ENCODE results near the gene POF1B.

The POF1B gene

DNA sequence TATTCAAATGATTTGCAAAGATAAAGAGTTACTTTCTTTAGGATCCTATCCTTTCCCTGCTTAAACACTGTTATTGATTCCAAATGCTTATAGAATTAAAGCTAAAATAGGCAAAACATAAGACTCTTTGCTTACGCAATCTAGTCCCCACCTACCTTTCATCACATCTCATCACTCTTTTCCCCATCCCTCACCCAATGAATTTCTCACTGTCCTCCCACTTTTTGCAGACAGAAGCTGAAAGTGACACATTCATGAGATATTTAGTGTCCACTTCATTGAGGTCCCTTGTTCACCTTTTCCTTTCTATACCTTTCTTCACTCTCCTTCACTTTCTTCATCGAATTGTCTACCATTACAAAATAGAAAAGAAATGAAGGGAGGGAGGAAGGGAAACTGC is 136.3 kb downstream of the POF1B start:
- DNase-seq (ENCODE audit: low read depth in 2 of 2), result no peak
